ENCODE data around the gene ADAMTSL2.
A peak's percentile ranks its signal among the peaks of the same experiment; 100 is the strongest.

Gene ADAMTSL2

DNA sequence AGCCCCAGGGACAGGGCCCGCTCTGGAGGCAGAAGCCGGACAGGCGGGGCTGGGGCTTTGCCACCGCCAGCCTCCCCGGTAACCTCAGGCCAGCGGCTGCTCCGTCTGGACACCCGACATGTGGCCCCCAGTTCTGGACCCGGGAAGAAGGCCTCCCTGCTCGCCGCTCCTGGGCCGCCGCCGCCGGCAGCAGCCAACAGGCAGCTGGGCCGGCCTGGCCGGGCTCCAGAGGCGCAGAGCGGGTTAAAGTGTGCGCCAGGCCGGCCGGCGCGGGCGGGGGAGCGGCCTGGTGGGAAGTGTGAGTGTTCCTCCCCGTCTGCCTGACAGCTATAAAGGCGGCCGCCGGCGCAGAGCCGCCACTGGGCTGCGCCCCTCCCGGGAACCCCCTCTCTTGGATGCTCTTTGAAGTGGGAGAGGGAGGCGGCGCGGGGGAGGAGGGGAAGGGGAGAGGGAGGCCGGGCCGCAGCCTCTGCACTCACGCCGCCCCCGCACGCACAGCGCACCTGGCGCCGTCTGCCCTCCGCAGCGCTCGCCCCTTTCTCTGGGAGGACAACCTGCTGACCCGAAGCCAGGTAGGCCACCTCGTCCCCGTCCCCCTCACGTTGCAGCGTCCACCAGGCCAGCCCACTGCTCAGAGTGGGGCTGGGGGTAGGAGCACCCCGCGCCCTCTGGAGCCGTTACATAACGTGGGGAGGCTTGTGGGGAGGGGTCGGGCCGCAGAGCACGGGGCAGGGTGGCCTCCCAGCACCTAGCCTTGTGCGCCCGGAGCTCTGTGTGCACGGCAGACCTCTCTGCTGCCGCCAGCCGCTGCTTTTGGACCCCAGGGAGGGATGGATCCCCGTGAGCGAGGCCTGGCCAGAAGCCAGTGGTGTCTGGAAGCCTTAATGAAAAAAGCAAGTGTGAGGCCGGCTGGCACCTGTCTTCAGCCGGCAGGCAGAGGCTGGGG lies at the start of gene ADAMTSL2:
Gene ADAMTSL2 (plus strand): TSS at position 359 of the 946 bp plus-strand sequence. CDS start 2,009 bp downstream, outside the sequence.
- DNase-seq = peak; percentile 96

DNA sequence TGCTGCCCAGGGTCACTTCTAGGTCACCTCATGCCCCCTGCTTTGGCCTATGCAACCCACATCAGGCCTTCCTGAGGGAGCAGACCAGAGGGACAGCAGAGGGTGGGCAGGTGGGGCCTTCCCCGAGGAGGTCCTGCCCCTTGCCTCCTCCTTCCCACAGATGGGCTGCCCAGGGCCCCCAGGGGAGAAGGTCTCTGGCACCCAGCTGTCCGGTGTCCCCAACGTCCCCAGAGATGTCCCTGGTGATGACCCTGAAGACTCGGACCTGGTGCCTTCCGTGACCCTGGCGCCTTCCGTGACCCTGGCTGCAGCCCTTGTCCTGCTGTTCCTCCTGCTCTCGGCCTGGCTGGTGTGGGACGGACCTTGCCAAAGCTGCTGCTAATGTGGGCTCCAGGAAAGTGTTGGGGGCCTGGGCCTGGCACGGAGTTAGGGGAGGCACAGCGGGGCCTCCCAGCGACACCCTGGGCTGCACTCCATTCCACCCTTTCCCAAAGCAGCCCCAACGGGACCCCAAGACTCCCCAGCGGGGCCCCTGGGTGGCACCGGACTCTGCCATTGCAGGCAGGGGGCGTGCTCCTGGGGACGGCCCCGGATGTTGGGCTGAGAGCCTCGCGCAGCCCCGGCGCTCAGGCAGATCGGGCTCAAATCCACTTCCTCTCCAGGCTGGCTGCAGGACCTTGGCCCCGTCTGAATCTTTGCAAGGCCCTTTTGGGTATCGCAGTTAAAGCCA lies 48.8 kb upstream of the ADAMTSL2 start:
- no peak for DNase-seq

GRCh38 chr9:133487331-133487725 lies 47.2 kb upstream of the ADAMTSL2 start:
- no peak for DNase-seq

- DNase-seq = no peak
Measured at GRCh38 chr9:133488686-133489252, 45.7 kb upstream of the ADAMTSL2 start.

DNA sequence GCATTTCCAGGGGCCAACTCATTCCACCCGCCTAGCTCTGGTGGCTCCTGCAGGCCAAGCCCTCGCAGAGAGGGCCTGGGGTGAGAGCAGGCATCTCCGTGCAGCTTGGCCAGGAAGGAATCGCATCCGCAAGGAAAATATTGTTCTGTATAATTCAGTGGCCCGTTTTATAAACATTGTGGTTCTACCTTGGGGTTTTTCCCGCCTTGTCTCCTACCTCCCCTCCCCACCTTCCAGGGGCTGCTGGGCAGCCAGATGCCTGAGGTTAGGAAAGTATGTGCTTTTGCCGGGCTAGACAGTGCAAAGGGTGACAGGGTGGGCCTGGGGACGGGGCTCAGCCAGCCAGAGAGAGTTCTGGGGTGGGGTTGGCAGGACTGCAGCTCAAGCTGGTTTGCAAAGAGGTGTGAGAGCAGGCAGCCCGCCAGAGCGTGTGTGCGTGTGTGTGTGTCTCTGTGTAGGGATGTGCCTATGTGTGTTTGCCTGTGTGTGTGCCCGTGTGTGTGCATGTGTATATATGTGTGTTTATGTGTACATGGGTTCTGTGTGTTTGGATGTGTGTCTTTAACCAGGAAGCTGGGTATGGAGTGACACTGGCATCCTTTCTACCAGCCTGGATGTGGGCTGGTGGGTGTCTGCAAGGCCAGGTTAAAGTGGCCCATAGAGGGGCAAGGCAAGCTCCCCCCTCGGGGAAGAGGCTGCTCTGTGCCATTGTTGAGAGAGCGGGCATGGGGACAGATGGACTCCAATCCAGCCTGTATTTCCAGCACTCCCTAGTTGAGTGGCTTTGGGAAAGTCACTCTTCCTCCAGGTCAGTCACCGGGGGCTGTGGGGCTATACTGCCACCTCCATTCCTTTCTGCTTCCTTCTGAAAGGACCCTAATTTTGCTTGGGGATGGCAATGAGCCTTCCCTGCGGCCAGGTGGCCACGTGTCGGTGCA lies 45.0 kb upstream of the ADAMTSL2 start:
- no peak for DNase-seq

DNA sequence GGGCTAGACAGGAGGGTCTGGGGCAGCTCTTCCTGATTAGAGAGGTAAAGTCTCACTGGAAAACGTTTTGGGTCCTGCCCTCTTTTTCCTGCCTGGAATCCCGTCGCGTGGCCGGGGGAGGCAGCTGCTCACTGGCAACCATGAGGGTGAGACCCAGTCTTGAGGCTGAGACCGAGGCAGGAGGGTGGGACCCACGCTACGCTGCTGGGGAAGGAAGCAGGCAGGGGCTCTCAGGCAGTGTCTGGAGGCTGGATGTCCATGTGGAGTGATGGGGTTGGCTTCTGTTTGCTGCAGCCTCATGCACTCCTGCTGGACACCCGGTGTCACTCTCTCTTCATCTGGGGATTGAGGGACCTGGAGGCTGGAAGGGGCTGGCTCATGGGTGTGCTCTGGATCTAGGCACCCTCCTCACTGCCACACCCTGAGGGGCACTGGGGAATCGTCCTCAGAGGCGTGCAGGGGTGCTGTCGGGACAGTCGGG lies 44.3 kb upstream of the ADAMTSL2 start:
- no peak for DNase-seq

DNA sequence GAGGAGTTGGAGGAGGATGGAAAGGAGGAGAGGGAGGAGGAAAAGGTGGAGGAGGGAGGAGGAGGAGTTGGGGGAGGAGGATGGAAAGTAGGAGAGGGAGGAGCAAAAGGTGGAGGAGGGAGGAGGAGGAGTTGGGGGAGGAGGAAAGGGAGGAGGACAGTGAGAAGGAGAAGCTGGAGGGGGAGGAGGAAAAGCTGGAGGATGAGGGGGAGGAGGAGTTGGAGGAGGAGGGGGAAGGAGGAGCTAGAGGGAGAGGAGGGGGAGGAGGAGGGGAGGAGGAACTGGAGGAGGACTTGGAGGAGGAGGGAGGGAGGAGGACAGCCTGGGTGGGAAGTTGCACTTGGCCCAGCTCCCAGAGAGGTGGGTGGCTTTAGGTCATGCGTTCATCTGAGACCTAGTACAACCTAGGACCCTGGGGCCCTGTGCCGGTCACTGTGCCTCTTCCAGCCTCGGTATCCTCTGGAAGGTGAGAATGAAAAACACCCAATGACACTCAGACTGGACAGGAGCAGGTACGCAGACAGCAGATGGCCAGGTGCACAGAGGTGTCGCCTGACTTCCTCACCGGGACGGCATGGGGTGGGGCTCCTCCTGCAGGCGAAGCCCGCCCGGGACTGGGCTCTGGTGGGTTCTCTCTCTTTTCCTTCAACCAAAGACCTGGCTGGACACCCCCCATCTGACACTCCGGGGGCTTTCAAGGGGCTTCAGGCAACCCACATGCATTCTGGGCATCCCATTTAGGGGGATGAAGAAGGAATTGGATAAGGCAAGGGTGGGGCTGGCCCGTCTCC lies 43.4 kb upstream of the ADAMTSL2 start:
- peak; percentile 22 for DNase-seq

GRCh38 chr9:133491656-133491925 lies 42.9 kb upstream of the ADAMTSL2 start:
- DNase-seq = no peak

DNA sequence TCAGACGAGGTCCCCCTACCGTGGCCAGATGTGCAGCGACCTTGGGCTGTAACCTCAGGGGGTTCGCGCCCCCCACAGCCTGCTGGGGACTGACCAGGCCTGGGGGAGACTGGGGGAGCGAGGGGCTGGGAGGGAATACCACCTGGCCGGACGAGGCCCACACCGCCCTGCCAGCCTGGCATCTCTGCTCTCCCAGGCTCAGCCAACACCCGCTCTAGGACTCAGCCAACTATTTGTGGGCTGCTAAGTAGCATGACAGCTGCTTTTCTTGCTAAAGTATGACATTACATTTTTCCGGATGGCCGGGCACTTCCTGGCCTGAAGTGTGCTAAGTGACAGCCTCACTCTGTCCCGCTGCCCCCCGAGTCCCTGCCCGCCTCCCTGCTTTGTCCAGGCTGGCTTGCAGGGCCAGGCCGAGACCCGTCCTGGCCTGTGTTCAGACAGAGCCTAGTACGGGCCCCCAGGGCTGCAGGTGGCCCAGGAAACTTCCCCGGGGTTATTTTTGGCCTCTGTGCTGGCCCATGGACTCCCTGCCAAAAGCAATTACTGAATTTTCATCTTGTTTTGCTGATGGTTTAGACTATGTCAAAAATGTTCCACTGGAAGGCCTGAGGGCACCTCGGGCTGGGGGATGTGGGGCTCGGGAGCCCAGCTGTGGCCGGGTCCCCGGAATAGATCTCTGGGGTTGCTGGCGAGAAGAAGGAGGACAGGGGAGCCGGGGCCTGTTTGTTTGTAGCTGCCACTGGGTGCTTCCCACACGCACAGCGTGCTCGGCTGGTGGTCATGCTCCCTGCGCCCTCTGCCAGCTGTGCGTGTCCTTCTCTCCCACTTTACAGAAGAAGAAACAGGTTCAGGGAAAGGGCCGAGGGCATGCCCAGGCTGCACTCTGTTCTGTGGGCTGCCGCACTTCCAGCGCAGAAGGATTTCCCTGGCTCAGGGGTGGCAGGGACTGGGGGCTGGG lies 42.2 kb upstream of the ADAMTSL2 start:
- DNase-seq = peak; percentile 67

- DNase-seq = no peak
Measured at GRCh38 chr9:133493428-133493827, 41.1 kb upstream of the ADAMTSL2 start.

DNA sequence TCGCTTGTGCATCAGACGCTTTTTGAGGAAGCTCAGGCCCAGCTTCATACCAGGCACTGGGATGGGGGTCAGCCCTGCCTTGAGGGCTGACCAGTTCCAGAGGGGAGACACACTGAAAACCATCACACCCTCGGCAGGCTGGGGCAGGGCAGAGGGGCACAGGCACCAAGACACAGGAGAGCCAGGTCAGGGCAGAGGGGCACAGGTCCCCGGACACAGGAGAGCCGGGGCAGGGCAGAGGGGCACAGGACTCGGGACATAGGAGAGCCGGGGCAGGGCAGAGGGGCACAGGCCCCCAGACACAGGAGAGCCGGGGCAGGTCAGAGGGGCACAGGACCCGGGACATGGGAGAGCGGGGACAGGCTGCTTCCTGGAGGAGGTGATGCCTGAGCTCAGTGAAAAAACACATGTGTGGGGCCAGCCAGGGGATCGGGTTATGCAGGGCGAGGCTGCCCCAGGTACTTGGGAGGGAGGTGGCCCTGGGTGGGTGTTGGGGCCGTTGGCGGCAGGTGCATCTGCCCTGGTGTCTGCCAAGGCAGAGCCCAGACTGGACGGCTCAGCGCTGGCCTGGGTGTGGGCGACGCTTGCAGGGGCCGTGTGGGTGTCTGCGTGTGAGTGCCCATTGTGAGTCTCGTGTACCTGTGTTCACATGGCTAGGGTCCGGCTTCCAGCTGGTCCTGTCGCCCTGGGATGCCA lies 40.5 kb upstream of the ADAMTSL2 start:
- no peak for DNase-seq

DNA sequence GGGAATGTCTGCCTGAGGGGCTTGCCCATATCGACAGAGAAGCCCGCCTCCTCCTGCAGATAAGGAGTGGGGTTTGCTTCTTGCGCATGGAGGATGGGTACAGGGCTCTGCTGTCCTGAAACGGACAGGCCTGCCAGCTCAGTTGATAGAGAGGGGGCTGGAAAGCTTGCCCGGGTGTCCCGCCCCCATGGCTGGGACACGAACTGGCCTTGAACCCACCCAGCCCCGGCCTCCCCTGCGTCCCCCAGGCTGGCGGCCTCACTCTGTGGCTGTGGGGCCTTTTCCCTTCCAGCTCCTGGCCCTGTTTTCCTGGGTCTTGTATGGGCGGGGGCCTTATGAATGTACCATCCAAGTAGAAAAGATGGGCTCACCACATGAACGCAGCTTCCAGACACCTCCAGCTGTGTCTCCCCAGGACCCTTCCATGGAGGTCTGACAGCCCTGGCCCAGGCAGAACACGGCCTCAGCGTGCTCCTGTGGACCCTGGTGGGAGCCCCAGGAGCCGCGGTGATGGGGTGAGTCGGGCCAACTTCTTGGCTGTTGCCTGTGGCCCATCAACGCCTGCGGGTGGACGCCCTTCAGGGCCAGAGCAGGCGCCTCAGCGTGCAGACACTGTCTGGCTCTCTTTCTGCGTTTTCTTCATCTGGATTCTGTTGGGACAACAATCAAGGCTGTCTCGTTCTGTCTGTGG lies 39.7 kb upstream of the ADAMTSL2 start:
- DNase-seq = no peak

DNA sequence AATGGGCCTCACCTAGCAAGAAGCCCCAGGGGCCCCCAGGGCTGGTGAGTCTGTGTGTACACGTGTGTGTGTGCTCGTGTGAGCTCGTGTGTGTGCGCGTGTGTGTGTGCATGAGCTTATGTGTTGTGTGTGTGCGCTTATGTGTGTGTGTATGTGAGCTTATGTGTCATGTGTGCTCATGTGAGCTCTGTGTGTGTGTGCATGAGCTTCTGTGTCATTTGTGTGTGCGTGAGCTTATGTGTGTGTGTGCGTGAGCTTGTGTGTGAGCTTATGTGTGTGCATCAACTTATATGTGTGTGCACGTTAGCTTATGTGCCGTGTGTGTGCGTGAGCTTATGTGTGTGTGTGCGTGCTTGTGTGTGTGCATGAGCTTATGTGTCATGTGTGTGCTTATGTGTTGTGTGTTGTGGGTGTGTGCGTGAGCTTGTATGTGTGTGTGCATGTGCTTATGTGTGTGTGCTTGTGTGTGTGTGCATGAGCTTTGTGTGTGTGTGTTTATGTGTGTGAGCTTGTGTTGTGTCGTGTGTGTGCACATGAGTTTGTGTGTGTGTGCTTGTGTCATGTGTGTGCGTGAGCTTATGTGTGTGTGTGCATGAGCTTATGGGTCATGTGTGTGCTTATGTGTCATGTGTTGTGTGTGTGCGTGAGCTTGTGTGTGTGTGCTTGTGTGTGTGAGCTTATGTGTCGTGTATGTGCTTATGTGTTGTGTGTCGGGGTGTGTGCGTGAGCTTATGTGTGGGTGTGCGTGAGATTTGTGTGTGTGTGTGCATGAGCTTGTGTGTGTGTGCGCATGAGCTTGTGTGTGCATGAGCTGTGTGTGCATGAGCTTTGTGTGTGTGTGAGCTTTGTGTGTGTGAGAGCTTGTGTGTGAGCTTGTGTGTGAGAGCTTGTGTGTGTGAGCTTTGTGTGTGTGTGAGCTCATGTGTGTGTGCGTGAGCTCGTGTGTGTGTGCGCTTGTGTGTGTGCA lies 38.9 kb upstream of the ADAMTSL2 start:
- no peak for DNase-seq

DNA sequence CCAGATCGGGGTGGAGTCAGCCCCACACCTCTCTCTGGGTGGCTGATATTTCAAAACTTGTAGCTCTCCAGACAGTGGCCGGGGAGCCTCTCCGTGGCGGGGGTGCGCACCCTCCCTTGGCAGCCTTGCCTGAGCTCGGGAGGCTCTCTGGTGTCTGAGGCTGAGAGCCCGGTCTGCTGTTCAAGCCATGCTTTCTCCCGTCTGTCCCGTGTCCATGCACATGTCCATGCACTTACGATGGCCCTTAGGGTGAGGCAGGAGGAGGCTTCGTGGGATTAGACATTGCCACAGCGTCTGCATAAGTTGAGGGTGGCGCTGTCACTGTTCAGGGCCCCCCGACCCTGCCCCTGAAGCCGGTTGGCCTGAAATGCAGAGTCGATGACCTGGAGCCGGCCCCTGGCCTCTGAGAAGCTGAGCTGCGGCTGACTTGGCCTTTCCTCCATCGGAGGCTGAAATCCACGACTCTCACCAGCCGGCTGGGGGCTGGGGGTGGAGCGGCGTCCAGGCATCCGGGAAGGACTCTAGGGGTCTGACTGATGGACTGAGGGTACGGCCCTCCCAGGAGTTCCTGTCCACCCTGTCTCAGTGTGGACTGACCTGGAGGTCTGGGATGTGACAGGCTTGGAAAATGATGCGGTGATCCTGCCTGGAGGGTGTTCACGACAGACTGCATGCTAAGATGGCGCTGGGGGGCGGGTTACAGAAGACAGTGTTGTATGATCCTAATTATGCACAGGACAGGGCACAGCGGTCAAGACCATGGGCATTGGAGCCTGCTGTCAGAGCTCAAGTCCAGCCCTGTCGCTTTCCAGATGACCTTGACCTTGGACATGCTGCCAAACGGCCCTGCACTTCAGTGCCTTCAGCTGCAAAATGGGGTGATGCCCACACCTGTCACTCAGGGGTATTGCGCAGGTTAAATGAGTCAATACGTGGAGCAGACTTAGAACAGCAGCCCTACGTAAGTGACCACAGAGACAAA lies 37.4 kb upstream of the ADAMTSL2 start:
- no peak for DNase-seq

GRCh38 chr9:133499132-133499891 lies 35.2 kb upstream of the ADAMTSL2 start:
- DNase-seq = no peak

DNA sequence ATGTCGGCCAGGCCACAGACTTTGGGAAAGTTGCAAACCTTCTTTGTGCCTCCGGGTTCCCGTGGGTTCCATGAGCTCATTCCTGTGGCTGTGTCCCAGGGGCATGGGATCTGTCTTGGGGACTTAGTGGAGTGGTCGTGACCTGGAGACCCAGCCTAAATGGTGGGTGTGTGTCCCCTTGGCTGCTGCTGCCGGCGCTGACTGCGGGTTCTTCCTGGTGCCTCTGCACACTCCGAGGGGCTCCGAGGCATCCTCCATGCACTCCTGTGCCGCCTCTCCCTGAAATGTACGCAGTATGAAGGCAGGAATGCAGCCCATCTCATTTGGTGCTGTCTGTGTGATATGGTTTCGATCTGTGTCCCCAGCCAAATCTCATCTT lies 34.6 kb upstream of the ADAMTSL2 start:
- DNase-seq = no peak
